Measurements from ENCODE around the gene PGGHG. TPM values are rescaled to one million over a fixed set of nuclear protein-coding genes. Genes with fewer than 3 reads are reported as not detected.

PGGHG gene
- total RNA-seq, 2 donors from 2014 or later = 248 to 484 TPM

DNA sequence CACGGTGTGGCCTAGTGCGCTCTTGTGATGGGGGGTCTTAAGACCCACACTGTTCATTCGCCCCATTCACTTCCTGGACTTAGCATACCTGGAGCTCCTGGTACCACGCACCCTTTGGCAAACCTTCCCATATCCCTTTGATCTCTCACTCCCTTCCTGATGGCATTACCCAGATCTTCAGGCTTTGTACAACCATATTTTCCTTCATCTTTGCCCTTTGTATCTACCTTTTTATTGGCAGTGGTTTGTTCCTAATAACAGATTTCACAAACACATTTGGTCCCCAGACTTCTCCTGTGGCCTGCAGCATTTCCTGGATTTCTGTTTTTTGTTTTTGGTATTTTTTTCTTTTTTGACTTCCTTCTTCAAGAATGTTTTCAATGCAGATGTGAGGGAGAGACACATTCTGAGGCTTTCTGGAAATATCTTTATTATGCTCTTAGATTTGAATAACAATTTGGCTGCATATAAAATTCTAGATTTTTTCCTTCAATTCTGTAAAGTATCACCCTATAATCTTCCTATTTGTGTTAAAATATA is 47.8 kb downstream of the PGGHG start:
- intact Hi-C loops (cut with DNase I) = no loop called here
- ATAC-seq (no peak), DNase-seq (no peak)
- H3K4me1 ChIP-seq = no peaks in the 10 kb centered on the region
- H3K36me3 ChIP-seq (replicated peaks in 1 of 2; ENCODE audit: insufficient read depth in 1 of 2, low read depth in 2 of 2) = no peaks in the 10 kb centered on the region
- no peak overlapping the region for H3K4me3 ChIP-seq
- TF ChIP-seq CTCF (IDR thresholded peaks at IDR 0.05) (no peak), POLR2A (IDR thresholded peaks at IDR 0.05) (no peak)
- H3K9me3 ChIP-seq = no peaks in the 10 kb centered on the region
- WGBS, 2 donors = 49 to 71% methylated on average over 4 of the region's 4 CpGs
- peak overlapping the region in 2 of 4 donors; percentile 37 to 58 for H3K27ac ChIP-seq
- H3K27me3 ChIP-seq = no peaks in the 10 kb centered on the region

GRCh38 chr11:337711-338110 is 48.8 kb downstream of the PGGHG start:
- 74 to 81% methylated on average over 5 to 6 of the region's 6 CpGs for WGBS, 2 donors
- intact Hi-C loops (cut with DNase I) = no loop called here
- H3K36me3 ChIP-seq (replicated peaks in 1 of 2; ENCODE audit: insufficient read depth in 1 of 2, low read depth in 2 of 2) = no peaks in the 10 kb centered on the region
- no peaks in the 10 kb centered on the region for H3K27me3 ChIP-seq
- no peaks in the 10 kb centered on the region for H3K9me3 ChIP-seq
- H3K4me1 ChIP-seq = no peaks in the 10 kb centered on the region
- DNase-seq (no peak), ATAC-seq (no peak)
- H3K4me3 ChIP-seq = no peak overlapping the region
- TF ChIP-seq POLR2A (IDR thresholded peaks at IDR 0.05) (no peak), CTCF (IDR thresholded peaks at IDR 0.05) (no peak)
- no peak overlapping the region for H3K27ac ChIP-seq

GRCh38 chr11:339963-340362 is 51.0 kb downstream of the PGGHG start:
- WGBS, 2 donors = 76 to 83% methylated on average over 2 of the region's 2 CpGs

DNA sequence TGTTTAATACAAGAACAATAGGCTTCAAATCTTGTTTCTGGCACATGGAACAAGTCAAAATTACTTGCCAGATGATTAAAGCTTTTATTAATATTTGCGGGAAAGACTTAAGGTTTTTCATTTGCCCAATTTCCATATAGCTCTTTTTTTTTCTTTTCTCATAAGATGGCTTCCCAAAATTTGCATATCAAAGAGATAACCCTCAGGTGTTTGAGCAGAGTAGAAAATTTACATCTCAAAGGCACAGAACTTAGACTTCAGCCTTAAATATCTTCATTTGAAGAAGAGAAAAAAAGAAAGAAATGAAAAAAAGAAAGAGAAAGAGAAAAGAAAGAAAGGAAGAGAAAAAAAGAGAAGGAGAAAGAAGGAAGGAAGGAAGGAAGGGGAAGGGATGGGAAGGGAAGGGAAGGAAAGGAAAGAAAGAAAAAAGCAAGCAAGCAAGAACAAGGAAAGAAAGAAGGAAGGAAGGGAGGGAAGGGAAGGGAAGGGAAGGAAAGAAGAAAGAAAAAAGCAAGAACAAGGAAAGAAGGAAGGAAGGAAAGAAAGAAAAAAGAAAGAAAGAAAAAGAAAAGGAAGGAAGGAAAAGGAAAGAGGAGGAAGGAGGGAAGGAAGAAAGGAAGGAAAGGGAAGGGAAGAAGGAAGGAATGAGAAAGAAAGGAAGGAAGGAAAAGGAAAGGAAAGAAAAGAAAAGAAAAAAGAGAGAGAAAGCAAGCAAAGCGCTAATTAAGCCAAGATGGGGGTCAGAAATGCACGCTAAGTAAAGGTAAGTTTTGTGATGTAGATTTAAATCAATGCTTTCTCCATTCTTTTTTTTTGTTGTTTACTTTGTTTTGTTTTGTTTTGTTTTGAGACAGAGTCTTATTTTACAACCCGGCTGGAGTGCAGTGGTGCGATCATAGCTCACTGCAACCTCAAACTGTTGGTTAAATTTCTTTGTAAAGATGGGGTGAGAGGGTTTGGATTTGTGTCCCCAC is 51.9 kb downstream of the PGGHG start:
- ATAC-seq (no peak), DNase-seq (no peak)
- TF ChIP-seq POLR2A (IDR thresholded peaks at IDR 0.05) (no peak), CTCF (IDR thresholded peaks at IDR 0.05) (no peak)
- H3K27ac ChIP-seq = no peak overlapping the region
- intact Hi-C loops (cut with DNase I) = no loop called here
- H3K27me3 ChIP-seq = no peaks in the 10 kb centered on the region
- H3K9me3 ChIP-seq = no peaks in the 10 kb centered on the region
- 63 to 64% methylated on average over 5 of the region's 5 CpGs for WGBS, 2 donors
- H3K4me1 ChIP-seq = no peaks in the 10 kb centered on the region
- H3K36me3 ChIP-seq (replicated peaks in 1 of 2; ENCODE audit: insufficient read depth in 1 of 2, low read depth in 2 of 2) = no peaks in the 10 kb centered on the region
- no peak overlapping the region for H3K4me3 ChIP-seq

More at GRCh38 chr11:339963-340362, 51.0 kb downstream of the PGGHG start:
- intact Hi-C loops (cut with DNase I) = no loop called here
- ATAC-seq = no peak
- H3K27ac ChIP-seq = no peak overlapping the region
- TF ChIP-seq POLR2A (IDR thresholded peaks at IDR 0.05) (no peak), CTCF (IDR thresholded peaks at IDR 0.05) (no peak)
- no peak for DNase-seq
- no peak overlapping the region for H3K4me3 ChIP-seq
- no peaks in the 10 kb centered on the region for H3K27me3 ChIP-seq
- no peaks in the 10 kb centered on the region for H3K36me3 ChIP-seq (replicated peaks in 1 of 2; ENCODE audit: insufficient read depth in 1 of 2, low read depth in 2 of 2)
- no peaks in the 10 kb centered on the region for H3K9me3 ChIP-seq
- H3K4me1 ChIP-seq = no peaks in the 10 kb centered on the region

Data from body of pancreas (tissue), 4 donors.